ENCODE measurements around the gene PPARD.

PPARD gene

GRCh38 chr6:35358086-35358485 lies 15.7 kb downstream of the PPARD start:
- DNase-seq, result no peak

- DNase-seq, result no peak
Observed at GRCh38 chr6:35359346-35359743, 17.0 kb downstream of the PPARD start.

GRCh38 chr6:35359744-35360348 lies 17.5 kb downstream of the PPARD start:
- DNase-seq, result no peak

- DNase-seq, result no peak
Observed at GRCh38 chr6:35360349-35361138, 18.2 kb downstream of the PPARD start.

- no peak for DNase-seq
Observed at GRCh38 chr6:35362200-35362599, 19.8 kb downstream of the PPARD start.

GRCh38 chr6:35363293-35363750 lies 21.0 kb downstream of the PPARD start:
- DNase-seq, result no peak

- no peak for DNase-seq
Observed at GRCh38 chr6:35365594-35366203, 23.3 kb downstream of the PPARD start.

- DNase-seq, result no peak
Observed at GRCh38 chr6:35366204-35366596, 23.8 kb downstream of the PPARD start.

GRCh38 chr6:35367646-35368037 lies 25.3 kb downstream of the PPARD start:
- no peak for DNase-seq

- peak; percentile 48 for DNase-seq
Observed at GRCh38 chr6:35368038-35368887, 25.9 kb downstream of the PPARD start.

- peak; percentile 65 for DNase-seq
Observed at GRCh38 chr6:35370124-35370741, 27.9 kb downstream of the PPARD start.

- DNase-seq, result no peak
Observed at GRCh38 chr6:35370785-35371493, 28.6 kb downstream of the PPARD start.

GRCh38 chr6:35371494-35372262 lies 29.3 kb downstream of the PPARD start:
- DNase-seq, result no peak

- DNase-seq, result no peak
Observed at GRCh38 chr6:35372633-35373032, 30.3 kb downstream of the PPARD start.

- DNase-seq, result no peak
Observed at GRCh38 chr6:35376281-35376680, 33.9 kb downstream of the PPARD start.

- no peak for DNase-seq
Observed at GRCh38 chr6:35377002-35377401, 34.6 kb downstream of the PPARD start.

GRCh38 chr6:35378261-35378660 lies 35.9 kb downstream of the PPARD start:
- no peak for DNase-seq

GRCh38 chr6:35381132-35381531 lies 38.8 kb downstream of the PPARD start:
- DNase-seq, result no peak

- DNase-seq, result no peak
Observed at GRCh38 chr6:35382015-35382414, 39.7 kb downstream of the PPARD start.

- DNase-seq, result no peak
Observed at GRCh38 chr6:35385457-35386202, 43.3 kb downstream of the PPARD start.

All from stimulated activated CD4-positive, alpha-beta T cell treated with anti-CD3 and anti-CD28 coated beads, Interleukin-15, amount 100 ng/mL, for 24 hours (primary cell).